M059J (cell line): Measurements from ENCODE around the gene PLEKHA1. TPM values are rescaled to one million over a fixed set of nuclear protein-coding genes. Genes with fewer than 3 reads are reported as not detected.
A peak's percentile ranks its signal among the peaks of the same experiment; 100 is the strongest.

Experiments
- DNase-seq: peaks from one replicate; pipeline ENCODE4 v3.0.0-alpha.2; 2012; ENCODE audit warnings: low read depth
- total RNA-seq: library from RNA; depleted of rRNA; stranded (reverse); fragments of >200 nt; shearing (Covaris generic); gene quantifications from 2 replicates; pipeline ENCODE4 v1.2.3, GENCODE V29; 2014

Gene PLEKHA1
- total RNA-seq, 1 experiment from 2014 or later: 13.5 TPM

DNA sequence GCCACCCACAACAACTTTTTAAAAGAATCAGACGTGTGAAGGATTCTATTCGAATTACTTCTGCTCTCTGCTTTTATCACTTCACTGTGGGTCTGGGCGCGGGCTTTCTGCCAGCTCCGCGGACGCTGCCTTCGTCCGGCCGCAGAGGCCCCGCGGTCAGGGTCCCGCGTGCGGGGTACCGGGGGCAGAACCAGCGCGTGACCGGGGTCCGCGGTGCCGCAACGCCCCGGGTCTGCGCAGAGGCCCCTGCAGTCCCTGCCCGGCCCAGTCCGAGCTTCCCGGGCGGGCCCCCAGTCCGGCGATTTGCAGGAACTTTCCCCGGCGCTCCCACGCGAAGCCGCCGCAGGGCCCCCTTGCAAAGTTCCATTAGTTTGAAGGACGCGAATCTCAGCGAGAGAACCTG is 86.4 kb downstream of the PLEKHA1 start:
- no peak for DNase-seq

DNA sequence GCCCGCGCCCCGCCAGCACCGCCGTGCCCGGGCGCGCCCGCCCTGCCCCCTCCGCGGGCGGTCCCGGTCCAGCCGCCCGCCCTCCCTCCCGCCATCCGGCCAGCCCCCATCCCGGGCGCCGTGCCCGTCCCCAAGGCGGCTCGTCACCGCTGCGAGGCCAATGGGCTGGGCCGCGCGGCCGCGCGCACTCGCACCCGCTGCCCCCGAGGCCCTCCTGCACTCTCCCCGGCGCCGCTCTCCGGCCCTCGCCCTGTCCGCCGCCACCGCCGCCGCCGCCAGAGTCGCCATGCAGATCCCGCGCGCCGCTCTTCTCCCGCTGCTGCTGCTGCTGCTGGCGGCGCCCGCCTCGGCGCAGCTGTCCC is 86.8 kb downstream of the PLEKHA1 start, which contains the start of gene HTRA1:
Gene HTRA1 (plus strand): TSS at position 187 of the 362 bp plus-strand sequence. CDS start 100 bp downstream, at position 287.
- DNase-seq: peak; percentile 71

DNA sequence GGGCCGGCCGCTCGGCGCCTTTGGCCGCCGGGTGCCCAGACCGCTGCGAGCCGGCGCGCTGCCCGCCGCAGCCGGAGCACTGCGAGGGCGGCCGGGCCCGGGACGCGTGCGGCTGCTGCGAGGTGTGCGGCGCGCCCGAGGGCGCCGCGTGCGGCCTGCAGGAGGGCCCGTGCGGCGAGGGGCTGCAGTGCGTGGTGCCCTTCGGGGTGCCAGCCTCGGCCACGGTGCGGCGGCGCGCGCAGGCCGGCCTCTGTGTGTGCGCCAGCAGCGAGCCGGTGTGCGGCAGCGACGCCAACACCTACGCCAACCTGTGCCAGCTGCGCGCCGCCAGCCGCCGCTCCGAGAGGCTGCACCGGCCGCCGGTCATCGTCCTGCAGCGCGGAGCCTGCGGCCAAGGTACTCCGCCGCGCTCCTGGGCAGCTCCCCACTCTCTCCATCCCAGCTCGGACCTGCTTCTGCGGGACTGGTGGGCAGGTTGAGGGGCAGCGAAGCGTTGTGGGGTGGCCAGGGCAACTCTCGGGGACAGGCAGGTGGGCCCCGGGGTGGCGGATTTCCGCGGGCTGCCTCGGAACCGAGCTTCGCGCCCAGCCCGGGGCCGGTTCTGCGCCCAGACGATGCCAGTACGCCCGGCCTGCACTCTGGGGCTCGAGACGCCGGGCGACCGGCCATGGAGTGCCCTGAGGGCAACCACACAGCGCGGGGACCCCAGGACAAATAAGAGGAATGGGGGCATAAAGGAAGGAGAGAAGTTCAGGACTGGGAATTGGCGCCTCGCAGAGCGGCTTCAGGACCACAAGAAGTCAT is 87.4 kb downstream of the PLEKHA1 start:
- peak; percentile 31 for DNase-seq

DNA sequence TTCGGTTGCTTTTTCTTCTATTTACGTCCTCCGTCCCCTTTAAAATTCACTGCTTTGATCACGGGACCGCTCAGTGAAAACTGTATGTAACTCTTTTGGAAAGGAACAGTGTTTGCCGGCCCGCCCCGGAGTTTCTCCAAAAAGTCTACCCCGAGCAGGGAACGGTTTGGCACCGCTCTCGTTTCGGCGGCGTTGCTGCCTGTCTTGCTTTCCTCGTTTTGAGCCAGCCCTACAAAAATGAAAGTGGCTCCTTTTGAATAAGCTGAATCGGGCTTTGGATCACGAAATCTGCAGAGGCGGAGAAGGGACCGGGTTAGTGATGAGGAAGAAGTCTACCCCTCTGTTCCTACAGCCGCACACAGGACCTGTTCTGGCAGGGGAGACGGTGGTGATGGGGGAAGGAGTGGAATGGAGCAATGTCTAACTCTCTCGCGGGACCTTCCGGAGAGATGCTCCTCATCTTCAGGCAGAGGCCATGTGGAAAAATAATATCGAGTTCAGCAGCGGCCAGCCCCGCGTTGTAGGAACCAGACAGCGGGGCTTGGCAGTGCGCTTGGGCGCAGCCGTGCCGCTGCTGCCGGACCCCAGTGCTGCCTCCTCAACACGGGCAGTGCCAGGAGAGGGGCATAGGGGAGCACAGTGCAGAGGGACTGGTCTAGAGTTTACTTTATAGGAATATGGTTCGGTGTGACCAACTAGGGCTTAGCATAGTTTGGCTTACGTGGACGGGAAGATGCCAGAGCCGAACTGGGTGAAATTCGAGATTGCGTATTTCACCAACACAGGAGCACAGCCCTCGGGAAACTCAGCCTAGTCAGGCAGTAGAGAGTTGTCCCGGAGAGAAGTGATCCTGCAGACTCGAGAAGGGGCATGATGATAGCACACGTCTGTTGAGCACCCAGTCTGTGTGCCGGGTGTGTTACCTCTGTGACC is 88.3 kb downstream of the PLEKHA1 start:
- peak; percentile 42 for DNase-seq

DNA sequence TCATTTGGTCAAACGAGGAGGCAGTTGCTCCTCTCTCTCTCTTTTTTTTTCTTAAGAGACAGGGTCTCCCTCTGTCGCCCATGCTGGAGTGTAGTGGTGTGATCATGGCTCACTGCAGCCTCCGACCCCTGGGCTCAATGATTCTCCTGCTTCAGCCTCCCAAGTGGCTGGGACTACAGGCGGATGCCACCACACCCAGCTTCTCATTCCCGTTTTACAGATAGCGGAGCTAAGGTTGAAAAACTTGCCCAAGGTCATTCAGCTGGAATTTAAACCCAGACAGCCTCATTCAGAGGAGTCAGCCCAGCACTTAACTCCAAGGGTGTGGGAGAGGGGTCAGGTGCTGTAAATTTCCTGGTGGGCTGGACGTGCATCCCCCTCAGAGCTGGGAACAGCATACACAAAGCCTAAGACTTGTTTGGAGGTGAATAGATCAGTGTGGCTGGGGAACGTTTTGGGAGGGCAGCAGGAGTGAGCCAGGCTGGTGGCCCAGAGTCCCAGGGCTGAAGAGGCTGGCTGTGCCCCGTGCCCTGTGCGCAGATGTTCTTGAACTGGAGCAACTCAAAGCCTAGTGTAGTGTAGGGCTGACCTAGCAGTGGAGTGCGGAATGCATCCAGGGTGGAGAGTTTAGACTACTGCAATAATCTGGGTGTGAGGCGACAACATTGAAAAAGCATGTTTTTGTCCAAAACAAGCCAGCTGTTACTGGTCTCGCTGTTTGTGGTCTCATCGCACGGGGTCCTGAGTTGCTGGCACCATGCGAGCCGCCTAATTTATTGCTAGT is 89.2 kb downstream of the PLEKHA1 start:
- no peak for DNase-seq

DNA sequence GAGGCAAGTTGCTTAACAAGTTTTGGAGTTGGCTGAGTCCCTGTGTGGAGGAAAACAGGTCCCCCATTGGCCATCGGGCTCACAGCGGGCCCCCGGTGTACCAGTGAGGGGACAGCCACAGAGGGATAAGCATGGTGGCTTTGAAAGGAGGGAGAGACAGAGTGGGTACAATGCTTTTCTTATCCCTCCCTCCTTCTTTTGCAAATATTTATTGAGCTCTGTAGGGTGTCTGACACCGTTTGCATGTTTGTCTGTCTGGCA is 89.7 kb downstream of the PLEKHA1 start:
- DNase-seq: no peak

DNA sequence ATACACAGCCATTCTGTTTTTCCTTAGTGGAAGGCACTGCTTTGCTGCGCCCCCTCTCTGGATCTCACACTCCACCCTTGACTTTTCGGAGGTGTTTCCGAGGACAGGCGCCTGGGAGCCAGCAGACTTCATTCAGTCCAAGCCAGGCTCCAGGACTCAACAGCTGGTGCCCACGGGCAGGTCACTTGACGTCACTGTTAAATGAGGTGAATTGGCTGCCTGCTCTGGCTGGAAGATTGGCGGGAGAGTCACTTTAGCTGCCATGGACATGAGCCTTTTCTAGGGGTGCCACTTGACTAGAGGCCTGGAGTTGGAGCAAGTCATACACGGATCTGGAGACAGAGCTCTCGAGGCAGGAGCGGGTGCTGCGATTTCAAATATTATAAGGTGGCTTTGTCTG is 90.1 kb downstream of the PLEKHA1 start:
- no peak for DNase-seq

DNA sequence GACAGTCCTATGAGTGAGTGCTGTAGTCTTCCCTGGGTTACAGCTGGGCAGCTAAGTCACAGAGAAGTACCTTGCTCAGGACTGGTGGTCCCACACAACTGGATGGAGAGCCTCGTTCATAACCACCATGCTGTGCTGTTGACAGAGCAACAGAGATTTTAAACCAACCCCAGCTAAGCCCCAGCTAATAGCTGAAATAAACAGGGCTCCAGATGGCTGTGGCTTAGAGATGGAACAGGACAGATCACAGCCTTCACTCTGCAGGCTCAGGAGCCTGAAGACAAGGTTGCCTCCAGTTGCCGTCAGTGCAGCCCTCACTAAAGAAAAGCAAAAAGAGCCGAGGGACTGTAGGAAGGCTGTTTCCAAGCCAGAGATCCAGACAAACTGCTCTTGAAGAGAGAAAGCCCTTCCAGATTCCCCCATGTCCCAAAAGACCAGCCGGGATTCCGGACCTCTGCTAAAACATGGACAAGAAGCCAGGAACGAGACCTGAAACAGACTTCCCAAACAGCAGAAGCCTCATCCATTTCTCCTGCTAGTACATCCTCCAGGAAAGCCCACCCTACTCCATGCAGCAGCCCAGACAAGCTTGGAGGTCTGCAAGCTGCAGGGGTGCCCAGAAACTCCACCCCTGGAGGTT is 91.0 kb downstream of the PLEKHA1 start:
- no peak for DNase-seq

DNA sequence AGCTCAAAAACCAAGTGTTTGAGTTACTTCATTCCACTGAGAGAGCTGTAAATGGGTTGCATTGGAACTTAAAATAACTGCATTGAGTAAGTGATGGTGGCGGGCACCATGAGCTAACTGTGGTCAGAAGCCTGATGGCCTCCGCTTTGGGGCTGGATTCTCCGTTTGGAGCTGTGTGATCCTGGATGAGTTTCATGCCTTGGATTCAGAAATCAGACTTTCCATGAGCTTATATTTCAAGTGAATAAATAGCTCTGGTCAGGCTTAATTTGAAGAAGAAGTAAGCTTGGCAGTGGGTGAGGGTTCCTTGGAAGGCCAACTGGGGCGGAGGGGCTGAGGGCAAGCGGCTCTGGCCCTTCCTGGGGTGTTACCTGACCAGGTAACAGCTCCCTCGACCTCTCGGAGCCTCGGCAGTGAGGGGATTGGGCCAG is 92.5 kb downstream of the PLEKHA1 start:
- no peak for DNase-seq

DNA sequence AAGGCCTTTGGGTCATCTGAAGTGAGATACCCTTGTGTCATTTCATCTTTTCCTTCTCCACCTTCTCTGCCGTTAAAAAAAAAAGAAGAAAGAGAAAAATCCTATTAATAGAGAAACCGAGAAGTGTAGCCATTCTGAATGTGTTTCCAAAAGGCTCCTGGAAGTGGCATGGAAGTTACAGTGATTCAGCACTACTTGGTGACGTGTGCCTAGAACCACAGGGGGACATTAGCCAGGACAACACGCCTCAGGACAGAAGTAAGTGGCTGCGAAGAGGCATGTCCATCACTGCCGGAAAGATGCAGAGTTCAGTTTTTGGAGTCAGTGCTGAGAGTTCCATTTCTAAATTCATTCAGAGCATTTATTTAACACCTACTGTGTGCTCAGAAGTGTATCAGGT is 93.2 kb downstream of the PLEKHA1 start:
- DNase-seq: no peak

DNA sequence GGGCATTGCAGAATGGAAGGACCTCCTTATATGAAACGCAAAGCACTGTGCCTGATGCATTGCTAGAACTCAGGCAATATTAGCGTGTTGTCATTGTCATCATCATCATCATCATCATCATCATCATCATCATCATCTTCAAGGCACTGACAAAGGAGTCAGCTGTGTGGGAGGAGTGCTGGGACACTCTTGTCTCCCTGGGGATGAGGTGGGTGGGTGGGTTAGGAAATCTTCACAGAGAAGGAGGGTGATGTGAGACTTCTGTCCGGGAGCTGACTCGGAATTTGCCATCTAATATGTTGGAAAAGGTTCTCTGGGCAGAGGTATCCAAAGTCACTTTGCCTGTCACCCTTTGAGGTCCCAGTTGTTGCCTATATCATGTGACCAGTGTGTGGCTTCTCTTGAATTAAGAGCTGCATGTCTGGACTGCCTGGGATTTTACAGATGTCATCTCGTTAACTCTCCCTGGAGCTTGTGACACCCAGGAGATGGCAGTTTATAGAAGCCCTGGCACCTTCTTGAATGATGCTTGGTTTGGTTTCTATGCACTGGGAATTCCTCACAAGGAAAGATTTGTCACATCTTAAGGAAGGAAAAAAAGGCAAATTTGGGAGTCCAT is 93.9 kb downstream of the PLEKHA1 start:
- no peak for DNase-seq

DNA sequence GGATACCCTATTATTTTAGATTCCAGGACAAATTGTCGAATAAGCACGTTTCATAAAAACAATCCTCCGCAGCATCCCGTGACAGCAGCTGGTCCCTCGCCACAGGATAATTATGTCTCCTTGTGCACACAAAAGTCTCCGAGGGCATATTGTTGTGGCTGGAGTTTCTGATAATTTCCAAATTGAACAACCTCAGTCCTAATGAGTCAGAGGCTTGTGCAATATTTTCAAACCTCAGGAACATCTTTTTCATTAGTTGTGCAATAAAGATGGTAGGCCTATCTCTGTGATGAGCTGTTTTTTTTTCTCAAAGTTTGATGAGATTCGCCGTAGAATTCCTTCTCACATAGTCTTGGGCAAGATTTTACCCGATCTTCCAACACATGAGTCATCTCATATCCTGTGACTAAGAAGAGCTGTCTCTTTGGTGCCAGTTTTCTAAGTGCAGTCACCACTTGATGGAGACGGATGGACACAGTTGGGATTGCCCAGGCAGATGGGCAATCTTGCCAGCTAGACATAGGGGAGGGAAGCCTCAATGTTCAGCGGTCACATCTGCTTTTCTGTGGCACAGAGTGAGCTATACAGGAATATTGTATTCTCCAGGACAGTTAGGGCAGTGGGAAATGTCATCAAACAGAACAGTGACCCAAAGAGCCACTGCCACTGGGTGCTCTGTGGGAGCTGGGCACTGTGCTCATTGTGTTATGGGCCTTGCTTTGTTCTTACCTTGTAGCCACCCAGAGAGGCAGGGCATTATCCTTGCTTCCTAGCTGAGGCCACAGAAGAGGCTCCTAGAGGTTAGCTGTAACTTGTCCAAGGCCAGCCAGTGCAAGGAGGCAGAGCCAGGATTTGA is 94.6 kb downstream of the PLEKHA1 start:
- peak; percentile 97 for DNase-seq

DNA sequence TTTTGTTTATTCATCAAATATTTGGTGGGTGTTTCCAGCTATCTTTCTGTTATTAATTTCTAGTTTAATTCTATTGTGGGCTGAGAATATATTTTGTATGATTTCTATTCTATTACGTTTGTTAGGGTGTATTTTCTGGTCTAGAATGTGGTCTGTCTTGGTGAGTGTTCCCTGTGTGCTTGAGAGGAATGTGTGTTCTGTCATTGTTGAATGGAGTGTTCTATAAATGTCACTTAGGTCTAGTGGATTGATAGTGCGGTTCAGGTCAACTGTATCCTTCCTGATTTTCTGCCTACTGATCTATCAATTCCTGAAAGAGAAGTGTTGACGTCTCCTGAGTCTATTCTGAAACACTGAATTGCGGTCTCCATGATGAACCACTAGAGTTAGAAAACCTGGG is 95.3 kb downstream of the PLEKHA1 start:
- DNase-seq: no peak

DNA sequence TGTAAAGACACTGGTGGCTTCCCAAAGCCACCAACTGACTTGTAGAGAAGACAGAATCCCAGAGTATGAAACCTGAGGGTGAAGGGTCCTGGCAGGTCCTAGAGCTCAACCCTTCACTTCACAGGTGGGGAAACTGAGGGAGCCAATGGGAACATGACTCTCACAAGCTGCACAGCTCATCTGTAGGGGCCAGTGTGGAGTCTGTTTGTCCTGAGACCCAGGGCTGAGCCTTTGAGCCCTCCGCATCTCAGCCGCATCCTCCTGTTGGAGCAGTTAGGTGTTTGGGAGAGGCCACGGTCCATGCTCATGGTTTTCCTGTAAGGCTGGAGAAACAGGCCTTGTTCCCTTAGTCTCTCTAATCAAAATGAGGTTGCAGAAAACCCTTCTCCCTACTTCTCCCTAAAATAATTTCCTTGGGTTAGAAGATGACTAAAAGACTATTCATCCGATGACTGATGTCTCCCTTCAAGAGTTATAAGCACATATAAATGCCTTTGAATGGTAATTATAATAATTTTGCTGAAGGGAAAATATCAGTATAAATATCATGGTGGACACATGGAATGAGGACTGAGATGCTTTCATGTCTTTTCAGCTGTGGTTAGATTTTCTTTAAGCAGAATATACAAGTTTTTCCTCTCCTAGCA is 97.1 kb downstream of the PLEKHA1 start:
- DNase-seq: no peak

DNA sequence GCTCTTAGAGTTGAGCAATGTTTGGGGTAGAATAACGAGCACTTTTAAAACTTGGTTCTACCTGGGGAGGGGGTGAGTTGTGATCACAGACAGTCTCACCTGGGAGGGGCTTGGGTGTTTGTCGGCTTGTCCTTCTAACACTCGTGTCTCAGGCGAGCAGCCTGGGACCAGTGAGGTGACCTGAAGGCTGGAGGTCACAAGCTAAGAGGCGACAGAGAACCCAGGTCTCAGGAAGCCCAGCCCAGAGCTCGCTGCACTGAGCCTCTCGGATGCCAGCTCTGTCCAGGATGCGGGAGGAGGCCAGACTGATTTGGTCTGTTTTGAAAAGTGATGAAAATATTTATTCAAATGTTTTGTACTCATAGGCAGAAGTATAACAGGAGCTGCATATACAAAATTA is 98.6 kb downstream of the PLEKHA1 start:
- no peak for DNase-seq

DNA sequence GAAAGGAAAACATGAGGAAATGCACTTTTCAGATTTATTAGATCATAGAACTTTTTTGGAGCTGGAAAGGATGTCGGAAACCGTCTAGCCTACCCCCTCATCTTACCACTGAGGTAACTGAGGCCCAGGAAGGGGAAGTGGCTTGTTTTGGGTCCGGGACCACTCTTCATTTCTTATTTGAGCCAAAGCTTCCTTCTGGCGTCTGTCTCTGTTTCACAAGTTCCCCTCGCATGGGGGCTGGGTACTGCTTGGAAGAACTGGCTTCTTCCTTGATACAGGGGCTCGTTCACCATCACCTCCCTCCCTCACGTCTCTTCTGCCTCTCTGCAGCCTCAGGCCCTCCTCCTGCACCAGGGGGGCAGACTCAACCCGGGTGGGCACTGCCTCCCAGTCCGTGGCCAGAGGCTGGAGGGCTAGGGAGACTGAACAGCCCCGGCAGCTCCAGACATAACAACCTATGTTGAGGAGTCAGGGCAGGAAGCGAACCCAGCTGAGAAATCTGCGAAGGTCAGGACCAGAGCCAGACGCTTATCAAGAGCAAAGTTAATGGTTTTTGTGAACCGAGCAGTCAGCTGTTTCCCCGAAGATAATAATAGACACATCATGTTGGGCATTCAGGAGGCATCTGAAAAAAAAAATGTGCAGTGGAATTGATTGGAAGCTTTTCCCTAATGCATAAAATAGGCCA is 99.8 kb downstream of the PLEKHA1 start:
- DNase-seq: no peak

DNA sequence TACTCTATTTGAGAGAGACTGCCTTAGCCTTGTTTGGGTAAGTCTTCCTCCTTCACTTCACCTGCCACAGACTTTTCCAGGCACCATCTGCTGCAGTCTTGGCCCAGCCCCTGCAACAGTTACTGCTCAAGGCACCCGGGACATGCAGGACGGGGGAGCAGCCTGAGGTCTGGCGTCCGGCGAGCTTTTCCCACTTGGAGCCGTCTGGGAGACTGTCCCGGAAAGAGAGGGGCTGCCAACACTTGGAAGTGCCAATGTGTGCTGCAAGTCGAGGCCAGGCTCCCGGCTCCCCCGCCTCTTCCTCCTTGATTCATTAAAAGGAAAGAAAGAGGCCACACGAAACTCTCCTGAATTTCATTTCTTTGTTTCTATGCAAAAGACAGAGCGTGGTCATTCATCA is 100.6 kb downstream of the PLEKHA1 start:
- no peak for DNase-seq

DNA sequence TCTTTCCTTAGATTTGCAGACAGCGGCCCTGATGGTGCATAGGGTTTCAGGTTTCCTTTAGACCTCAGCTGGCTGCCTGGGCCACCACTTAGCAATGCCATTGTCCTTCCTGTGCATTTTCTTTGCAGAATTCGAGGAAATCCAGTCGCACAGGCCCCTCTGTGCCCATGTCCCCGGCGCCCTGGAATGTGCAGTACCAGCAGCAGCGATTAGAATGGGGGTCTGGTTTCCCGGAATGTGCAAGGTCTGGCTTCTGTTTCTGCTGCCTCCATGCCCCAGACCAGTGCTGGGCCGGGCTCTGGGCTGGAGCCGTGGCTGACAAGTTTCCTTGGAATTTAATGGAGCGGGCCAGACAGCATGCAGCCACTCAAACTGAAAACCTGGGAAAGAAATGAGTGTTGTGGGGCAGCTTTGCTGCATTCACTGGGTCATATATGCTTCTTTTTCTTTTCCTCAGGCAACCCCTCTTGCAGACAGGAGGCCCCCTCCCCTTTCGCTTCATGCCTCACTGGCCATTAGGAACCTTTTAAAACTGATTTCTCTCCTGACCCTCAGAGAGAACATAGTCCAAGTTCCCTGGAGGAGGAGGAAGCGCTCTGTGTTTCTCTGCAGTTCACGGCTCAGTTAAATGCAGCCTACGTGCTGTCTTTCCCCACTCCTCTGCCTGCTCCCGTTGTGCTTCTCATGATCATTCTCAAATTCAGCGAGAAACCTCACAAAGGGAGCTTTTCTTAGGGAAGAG is 101.3 kb downstream of the PLEKHA1 start:
- DNase-seq: peak; percentile 48

DNA sequence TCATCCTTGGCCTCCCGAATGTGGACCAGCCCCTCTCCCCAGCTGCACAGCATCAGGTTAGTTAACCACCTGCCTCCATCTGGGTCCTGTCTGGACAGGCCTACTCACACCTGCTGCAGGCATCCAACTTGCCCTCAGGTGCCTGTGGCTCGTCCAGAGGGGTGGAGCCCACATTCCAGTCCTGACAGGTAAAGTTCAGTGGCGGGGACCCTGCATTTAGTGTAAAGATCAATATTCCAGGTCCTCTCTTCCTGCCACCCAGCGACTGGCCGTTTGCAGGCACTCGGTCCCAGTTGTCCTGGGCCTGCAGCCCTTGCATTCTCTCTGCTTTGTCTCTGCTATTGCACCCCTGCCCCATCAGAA is 101.8 kb downstream of the PLEKHA1 start:
- DNase-seq: no peak
